H4 (cell line): ENCODE measurements around the gene STX10. TPM values are rescaled to one million over a fixed set of nuclear protein-coding genes. Genes with fewer than 3 reads are reported as not detected.

Source experiments
- DNase-seq: peaks from one replicate; pipeline ENCODE4 v3.0.0-alpha.2; 2015; ENCODE audit warnings: low spot score
- total RNA-seq: library from RNA; depleted of rRNA; stranded (reverse); fragments of >200 nt; shearing (Covaris generic); gene quantifications from 2 replicates; pipeline ENCODE4 v1.2.3, GENCODE V29; 2014

The STX10 gene
- total RNA-seq, 1 experiment from 2014 or later = 94.4 TPM

DNA sequence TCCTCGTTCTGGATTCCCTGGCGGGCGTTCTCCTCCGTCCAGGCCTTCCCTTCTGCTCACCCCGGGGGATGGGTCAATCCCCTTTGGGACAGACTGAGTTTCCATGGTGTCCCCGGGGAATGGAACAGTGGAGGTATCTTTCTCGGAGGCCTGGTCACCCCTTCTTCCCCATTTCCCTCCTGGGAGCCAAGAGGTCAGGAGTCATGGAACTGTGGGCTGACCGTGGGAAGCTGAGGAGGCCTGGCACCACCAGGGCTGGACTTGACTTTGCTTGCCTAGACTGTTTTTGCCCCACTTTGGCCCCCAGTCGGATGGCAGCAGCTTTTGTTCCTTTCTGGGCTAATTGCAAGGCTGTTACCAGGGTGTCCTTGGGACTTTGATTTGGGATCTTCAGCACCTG lies 30.1 kb downstream of the STX10 start:
- DNase-seq = no peak

DNA sequence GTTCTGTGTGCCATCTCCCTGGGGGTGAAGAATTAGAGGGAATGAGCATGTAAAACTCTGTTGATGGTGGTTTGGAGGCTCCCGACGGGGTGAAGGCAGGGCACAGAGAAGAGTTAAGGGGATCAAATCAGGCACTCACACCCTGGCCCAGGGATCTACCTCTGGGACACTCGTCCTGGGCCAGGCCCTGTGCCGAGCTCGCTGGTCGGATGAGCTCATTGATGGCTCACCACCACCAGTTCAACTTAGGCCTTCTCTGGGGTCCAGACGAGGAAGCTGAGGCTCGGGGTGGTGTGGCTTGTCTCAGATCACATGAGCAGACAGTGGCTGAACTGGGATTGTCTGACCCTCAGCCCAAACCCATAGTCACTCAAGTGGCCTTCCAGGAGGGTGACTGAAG lies 30.5 kb downstream of the STX10 start:
- no peak for DNase-seq

DNA sequence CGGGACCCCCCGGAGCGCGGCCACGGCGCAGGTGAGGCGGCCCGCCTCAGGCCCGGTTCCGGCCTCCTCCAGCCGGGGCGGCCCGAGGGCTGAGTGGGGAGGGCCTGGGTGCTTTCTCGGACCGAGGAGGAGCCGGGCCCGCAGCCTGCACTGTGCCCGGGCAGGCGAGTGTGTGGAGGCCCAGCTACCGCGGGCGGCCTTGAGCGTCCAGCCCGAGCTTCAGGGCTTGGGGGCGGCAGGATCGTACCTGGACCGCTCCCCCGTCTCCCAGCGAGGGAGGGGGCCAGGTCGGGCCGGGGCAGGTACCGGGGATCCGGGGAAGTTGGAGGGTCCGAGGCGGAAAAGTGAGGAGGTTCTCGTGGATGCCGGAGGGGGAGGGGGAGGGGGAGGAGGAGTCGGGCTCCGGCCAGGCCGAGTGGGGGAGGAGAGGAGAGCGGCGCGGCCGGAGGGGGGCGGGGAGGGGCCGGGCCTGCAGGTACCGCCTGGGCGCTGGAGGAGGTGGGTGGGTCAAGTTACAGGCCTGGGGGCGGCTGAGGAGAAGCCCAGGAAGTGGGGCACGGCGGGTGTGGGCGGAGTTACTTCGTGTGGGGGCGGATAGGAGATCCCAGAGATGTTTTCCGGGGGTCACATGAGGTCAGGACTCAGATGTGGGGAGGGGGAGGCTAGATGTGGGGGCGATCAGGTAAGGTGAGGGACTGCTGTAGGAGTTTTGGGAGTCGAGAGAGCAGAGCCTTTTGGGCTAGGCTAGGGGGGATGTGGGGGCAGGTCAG lies 31.6 kb downstream of the STX10 start:
- DNase-seq = peak; percentile 38

DNA sequence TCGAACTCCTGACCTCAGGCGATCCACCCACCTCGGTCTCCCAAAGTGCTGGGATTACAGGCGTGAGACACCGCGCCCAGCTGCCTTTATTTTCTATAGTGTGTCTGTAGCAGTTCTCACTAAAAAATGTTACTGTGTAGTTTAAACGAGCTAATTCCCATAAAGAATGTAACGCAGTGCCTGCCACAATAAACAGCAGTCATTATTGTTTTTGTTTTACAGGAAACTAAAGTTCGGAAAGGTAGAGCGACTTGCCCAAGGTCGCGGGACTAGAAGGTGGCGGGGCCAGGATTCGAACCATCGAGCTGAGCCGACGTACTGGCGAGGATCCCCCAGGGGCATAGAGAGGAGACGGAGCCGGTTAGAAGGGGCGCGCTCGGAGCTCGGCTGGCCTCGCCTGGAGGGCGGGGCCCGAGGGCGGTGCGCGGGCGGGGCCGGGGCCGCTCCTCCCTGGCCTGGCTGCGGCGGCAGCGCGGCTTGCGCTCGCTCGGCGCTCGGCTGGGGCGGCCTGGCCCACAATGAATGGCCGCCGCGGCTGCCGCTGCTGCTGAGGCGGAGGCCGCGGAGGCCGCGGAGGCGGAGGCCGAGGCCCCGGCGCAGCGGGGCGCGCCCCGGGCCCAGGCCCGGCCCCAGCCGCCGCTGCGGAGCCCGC lies 32.3 kb downstream of the STX10 start, which contains the start of gene NACC1:
Gene NACC1, plus strand, starts transcription at position 493 of the 652 bp plus-strand sequence. CDS start 16,944 bp downstream, outside the sequence.
- DNase-seq = peak; percentile 81

DNA sequence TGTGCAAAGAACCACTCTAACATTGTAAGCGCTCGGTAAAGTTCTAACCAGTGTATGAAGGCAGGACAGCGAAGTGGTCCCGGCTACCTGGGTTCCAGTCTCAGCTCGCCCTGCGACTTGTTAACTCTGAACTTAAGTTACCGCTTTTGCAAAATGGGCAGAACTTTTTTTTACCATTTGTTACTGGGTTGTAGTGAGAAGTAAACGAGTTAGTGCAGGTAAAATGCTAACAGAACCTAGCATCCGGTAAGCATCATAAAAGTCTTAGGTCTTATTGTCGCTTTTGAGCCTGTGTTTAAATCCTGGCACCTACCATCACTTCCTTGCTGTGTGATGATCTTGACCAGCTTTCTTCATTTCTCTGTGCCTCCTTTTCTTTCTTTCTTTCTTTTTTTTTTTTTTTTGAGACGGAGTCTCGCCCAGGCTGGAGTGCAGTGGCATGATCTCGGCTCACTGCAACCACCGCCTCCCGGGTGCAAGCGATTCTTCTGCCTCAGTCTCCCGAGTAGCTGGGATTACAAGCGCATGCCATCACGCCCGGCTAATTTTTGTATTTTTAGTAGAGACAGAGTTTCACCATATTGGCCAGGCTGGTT lies 32.9 kb downstream of the STX10 start:
- DNase-seq = no peak

DNA sequence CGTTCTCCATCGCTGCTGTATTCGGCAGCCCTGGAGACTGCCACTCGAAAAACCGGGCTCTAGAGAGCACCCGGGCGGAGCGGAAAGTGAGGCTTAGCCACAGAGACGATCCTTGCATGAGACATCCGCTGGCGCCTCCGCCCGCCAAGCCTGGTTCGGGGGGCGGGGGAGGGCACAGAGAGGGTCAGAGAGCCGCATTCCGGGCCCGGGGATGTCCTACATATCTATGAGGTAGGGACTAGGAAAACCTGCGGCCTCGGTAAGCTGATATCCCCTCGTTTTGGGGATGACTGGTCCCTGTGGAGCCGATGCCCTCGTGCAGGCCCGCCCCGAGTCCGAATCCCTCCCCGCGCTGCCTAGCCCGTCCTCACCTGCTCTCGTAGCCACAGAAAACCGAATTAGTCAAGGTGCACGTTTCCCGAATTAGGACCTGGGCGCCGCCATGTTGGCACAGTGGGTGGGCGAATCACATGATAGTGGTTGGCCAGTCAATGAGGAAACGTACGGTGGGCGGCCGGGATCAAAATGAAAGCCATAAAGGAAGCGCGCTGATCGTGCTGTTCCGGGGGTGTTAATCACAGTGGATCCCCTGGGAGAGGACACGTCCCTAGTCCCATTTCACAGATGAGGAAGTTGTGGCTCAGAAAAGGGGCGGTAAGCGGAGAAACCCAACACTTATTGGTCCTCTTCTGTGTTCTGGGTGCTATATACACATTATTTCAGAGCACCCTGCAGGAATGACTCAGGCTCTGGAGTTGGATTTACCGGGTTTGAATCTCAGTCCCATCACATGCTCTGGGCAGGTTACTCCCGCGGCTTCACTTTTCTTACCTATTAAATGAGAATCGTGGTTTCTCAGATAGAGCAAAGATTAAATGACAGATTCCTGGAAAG lies 33.6 kb downstream of the STX10 start, which contains the start of gene TRMT1:
Gene TRMT1, minus strand, starts transcription at position 459 of the 894 bp plus-strand sequence. Its CDS starts 341 bp downstream, at position 118.
- peak; percentile 90 for DNase-seq

DNA sequence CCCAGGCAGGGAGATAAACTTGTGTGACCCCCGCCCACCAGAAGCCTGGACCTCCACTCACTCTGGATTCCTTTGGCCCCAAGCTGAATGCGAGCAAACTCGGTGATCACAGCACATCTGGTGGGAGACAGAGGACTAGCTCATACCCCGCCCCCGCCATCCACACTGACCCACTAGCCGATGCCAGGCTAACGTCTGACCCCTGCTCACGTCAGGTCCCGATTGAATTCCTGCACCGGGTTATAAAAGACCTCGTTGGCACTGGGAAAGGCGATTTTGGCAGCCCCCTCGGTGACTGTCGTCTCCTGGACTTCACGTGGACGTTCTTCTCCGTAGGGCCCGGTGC lies 34.3 kb downstream of the STX10 start:
- DNase-seq = no peak

DNA sequence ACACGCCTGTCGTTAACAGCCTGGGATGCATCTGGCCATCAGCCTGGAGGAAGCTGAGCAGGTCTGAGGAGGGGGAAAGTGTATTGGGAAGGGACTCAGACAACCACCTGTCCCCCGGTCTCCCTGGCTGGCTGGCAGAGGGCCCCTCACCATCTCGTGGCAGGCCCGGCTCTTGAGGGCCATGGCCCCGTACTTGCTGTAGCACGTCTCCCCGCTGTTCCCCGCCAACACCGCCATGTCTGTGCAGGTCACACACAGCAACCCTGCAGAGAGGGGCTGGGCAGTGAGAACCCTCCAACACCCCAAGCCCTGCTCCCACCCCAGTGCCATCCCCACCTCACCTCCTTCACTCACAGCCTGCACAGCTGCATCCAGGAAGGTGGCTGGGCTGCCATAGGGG lies 37.6 kb downstream of the STX10 start:
- no peak for DNase-seq

DNA sequence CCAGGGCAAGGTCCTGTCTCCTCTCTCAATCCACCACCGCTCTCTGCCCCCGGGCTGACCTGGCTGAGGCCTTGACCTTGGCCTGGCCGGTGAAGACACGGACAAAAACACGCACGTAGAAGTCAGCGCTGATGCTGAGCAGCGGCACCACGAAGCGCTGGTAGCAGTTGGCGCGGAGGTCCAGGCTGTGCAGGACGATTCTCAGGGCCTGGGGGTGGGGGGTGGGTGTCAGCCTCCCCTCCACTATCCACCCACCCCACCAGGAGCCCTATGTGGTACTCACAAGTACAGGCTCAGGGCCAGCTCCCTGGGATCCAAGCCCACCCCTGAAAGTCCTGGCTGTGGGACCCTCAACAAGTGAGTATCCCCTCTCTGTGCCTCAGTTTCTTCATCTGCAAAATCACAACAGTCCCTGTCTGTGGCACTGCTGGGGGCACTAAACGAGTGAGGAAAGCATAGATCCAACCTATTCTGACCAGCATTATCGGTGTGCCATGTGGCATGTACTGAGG lies 40.0 kb downstream of the STX10 start:
- no peak for DNase-seq

DNA sequence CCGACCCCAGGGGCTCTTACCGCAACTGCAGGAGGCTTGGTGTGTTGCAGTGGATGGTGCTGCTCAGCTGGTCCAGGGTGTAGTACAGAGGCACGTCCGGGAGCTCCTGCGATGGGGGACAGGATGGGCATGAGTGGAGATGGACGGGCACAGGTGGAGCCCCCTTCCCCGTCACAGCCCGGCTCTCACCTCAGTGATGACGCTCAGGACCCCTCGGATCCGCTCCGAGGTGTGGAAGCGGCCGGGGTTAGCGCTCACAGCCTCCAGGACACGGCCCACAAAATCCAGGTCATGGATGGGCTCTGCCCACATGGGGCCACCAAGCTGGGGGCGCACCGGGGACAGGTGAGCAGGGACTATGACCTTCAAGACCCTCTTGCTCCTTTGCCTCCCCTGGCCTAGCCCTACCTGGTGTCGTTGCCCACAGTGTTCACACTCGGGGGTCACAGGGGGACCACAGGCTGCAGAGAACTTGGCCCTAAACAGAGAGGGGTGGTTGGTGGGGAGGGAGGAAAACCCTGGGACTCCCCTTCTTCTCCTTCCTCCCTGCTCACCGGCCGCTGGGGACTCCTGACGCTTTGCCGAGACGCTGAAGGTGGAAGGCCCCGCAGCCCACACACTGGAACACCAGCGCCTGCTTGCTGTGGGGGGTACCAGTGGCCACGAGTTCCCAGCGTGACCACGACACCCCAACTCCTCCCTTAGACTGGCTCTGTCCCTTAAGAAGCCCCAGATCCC lies 40.6 kb downstream of the STX10 start:
- DNase-seq = no peak

DNA sequence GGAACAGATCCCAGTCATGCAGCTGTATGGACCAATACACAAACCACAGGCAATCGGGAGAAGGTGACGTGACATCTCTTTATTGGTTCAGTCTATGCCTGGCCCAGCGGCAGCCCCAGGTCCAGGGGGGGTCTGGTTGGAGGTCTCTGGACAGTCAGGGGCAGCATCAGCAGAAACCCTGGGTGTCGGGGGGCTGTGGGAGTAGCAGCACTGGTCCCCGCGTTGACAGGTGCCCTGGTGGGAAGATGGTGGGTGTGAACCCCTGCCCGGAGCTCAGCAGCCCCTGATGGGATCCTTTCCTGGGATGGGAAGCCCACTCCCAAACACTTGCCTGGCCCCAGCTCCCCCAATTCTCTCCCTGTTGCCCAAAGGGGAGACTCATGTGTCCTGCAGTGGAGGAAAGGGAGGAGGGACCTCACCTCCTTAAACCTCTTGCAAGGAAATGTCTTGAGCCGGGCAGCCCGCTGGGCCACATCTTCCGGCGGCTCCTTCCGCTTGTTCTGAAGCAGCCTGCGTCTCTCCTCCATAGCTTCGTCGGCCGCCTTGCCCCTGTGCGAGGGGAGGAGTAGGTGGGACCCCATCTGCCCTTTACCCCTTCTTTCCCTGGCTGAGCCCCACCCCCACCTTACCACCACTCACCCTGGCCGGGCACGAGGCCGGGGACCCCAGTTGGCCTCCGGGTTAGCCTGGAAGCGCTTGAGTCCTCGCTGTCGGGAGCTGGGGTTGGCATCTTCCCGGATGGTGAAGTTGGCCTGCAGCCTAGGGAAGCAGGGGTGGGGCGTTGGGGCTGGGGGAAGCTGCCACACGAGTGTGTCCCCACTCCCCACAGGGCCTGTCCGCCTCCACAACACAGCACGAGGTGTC lies 45.1 kb downstream of the STX10 start:
- no peak for DNase-seq

DNA sequence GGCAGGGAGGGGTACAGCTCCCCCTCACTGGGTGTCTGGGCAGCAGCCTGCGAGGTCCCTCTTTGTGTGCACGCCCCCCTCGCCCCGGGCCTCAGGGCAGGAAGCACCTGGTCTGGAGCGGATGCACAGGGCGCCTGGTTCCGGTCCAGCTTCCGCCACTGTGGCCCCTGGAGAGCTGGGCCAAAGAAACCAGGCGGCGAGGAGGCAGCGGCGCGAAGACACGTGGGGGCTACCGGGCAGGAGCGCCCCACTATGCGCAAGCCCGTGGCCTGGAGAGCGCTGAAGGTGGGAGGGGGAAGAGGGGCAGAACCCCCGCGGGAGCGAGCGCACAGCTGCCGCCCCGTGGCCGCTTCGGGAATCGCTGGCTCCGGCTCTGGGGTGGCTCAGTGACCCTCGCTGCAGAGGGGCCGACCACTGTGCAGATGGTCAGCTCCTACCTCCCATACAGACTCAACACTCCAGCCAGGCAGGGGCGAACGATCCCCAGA lies 45.8 kb downstream of the STX10 start:
- no peak for DNase-seq

DNA sequence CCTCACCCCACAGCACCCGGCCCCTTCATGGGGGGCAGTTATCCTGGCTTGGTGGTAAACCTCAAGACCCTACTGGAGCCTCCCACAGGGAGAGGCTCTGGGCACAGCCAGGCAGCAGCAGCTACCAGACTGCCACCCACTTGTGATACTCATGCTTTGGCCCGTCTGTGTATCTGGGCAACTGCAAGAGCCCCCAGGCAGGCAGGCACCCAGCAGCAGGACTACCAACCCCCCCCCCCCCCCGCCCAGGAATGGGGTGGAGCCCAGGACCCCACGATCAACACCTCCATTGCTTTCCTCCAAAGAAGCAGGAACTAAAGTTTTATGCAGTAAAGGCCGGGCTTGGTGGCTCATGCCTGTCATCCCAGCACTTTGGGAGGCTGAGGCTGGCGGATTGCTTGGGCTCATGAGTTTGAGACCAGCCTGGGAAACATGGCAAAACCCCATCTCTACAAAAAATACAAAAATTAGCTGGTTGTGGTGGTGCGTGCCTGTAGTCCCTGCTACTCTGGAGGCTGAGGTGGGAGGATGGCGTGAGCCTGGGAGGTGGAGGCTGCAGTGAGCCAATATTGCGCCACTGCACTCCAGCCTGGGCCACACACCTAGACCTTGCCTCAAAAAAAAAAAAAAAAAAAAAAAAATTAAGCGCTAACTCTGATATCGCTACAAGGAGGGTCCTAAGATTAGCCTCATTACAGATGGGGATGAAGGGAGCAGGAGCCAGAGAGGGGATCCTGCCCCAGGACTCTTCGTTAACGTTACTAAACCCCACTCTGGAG lies 46.4 kb downstream of the STX10 start:
- DNase-seq = no peak

DNA sequence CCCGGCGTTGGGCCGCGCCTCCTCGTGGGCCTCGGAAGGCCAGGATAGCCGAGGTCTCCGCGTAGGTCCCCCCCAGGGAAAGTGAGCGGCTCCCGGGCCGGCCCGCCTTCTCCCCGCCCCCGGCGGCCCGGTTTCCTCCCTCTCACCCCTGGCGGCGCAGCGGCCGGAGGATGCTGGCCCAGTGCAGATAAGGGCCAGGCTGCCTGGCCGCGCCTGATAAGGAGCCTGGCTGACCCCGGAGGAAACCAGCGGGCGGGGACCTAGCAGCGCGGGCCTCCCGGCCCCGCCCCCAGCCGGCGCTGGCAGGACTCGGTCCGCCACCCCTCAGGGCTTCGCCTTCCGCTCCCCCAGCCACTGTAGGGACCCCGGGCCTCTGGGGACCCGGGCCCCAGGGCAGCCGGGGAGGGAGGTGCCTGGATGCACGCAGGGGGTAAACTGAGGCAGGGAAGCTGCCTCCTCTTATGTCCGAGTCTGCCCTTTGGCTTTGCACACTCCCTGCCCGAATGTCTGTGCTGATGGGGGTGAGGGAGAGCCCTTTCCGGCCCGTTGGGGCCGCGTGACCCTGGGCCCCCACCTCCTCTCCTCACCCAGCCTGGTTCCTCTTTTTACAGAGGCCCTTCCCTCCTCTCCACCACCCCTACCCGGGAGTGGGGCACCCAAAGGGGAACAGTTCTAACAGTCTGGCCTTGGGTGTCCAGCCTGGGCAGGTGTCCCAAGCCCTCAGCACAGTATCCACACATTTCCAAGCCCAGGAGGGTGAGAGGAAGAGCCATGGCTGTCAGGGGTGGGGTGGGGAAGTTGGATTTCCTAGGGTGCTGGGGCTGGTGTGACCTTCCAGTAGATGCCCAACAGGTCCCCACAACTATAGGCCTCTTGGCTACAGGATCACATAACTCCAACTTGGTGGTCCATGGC lies 47.3 kb downstream of the STX10 start, which contains the start of gene LYL1:
Gene LYL1, minus strand, starts transcription at position 193 of the 915 bp plus-strand sequence. CDS start 1,687 bp downstream, outside the sequence.
- DNase-seq = no peak

DNA sequence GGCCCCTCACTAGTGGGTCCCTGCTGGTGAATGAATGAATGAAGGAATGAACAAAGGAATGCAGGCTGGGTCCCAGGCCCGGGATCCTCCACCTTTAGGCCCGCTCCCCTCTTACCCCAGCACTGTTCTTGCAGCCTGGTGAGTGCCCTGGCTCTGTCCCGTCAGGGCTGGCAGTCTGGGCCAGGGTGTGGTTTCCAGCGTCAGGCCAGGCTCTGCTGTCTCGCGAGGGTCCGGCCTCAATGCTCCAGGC lies 47.8 kb downstream of the STX10 start:
- DNase-seq = no peak

DNA sequence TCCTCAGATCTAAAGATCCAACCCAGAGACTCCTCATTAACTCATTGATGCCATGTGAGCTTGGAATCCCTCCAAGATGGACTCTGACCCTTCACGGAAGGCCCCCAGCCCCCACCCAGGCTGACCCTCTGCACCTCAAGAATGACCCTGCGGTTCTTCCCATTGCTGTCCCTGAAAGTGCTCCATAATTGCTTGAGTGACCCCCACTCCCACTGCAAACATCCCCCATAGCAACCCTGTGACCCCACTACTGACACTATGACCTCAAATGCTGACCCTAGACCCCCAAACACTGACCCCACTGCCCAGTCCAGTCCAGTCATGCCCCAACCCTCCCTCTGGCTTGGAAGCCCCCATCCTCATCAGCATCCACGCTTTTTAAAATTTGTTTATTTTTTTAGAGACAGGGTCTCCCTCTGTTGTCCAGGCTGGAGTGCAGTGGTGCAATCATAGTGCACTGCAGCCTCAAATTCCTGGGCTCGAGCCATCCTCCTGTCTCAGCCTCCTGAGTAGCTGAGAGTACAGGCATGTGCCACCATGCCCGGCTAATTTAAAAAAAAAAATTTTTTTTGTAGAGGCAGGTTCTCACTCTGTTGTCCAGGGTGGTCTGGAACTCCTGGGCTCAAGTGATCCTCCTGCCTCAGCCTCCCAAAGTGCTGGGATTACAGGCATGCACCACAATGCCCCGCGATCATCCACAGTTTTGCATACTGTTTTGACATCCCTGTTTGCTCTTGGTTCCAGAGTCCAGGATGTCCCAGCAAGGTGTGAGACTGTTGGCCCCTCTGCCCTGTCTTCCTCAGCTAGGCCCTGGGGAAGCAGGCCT lies 48.4 kb downstream of the STX10 start:
- DNase-seq = no peak
